ENCODE results near the gene TNRC6B. TPM values are rescaled to one million over a fixed set of nuclear protein-coding genes. Genes with fewer than 3 reads are reported as not detected.
"Not testable (repeated sequence)": the region's sequence is repeated elsewhere in the genome, so short reads cannot be mapped to it uniquely, and the experiment has no call there.

TNRC6B gene
- total RNA-seq, 1 experiment from 2014 or later, result 52.2 TPM

DNA sequence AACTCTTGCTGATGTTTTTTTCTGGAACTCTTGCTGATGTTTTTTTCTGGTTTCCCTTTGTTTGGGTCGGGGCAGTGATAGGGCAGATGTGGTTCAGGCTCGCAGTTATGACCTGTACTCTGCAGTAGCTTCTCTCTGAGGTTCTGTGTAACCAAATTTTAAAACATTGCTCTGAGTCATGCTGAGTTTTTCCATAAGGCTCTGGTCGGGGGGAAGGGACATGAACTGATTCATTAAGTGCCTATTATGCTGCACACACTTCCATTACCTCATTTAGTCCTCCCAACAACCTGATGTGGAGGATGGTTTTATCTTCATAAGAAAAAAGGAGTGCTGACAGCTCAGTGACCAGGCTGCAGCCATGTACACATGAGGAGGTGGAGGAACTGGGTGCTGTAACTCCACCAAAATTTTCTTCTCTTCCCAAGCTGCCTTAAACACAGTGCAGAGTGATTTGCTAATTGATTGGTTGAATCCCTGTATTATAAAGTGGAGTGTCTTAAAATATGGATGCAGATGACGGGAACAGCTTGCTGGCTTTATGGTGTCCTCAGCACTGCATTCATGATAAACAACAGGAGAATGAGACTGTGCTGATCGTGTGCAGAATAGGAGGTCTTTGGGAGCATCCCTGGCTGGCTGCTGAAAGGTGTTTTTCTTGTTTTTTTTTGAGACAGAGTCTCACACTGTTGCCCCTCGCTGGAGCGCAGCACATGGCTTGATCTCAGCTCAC, 19.1 kb downstream of the TNRC6B start:
- peak; percentile 65 for DNase-seq (ENCODE audit: low spot score)
- POLR2A ChIA-PET (ENCODE audit: low non-redundant PET), result no interaction called here
- H3K4me3 ChIP-seq (ENCODE audit: low read depth, low read length, poor library complexity, severe bottlenecking), result no peak overlapping the region
- CTCF ChIA-PET, result no interaction called here
- no peaks in the 10 kb centered on the region for H3K9me3 ChIP-seq (ENCODE audit: low read depth, low read length, poor library complexity, severe bottlenecking)
- BruUV-seq (replicated peaks), result no TSS peak
- H3K4me1 ChIP-seq (ENCODE audit: insufficient read depth, low read length, poor library complexity, severe bottlenecking), result peaks cover 15% of the 10 kb centered on the region
- no peak for TF ChIP-seq EZH2 (IDR thresholded peaks at IDR 0.05; ENCODE audit: borderline replicate concordance, low read depth, low read length, poor library complexity, severe bottlenecking)
- no peaks in the 10 kb centered on the region for H3K27me3 ChIP-seq (replicated peaks; ENCODE audit: insufficient read depth, low read depth, low read length, poor library complexity)
- no peaks in the 10 kb centered on the region for H3K36me3 ChIP-seq (ENCODE audit: insufficient read depth, low read length, poor library complexity, severe bottlenecking)
- intact Hi-C loops (cut with micrococcal nuclease; ENCODE audit: unreplicated experiment), result no loop called here
- no peak overlapping the region for H3K27ac ChIP-seq (ENCODE audit: low read depth, low read length, poor library complexity, severe bottlenecking)

GRCh38 chr22:40197421-40197820, 19.7 kb downstream of the TNRC6B start:
- BruUV-seq (replicated peaks); POLR2A ChIA-PET (ENCODE audit: low non-redundant PET); H3K27me3 ChIP-seq (replicated peaks; ENCODE audit: insufficient read depth, low read depth, low read length, poor library complexity); H3K36me3 ChIP-seq (ENCODE audit: insufficient read depth, low read length, poor library complexity, severe bottlenecking); H3K4me3 ChIP-seq (ENCODE audit: low read depth, low read length, poor library complexity, severe bottlenecking); DNase-seq (ENCODE audit: low spot score); H3K9me3 ChIP-seq (ENCODE audit: low read depth, low read length, poor library complexity, severe bottlenecking); H3K27ac ChIP-seq (ENCODE audit: low read depth, low read length, poor library complexity, severe bottlenecking); CTCF ChIA-PET; intact Hi-C loops (cut with micrococcal nuclease; ENCODE audit: unreplicated experiment): not testable (repeated sequence)
- peaks cover 14% of the 10 kb centered on the region for H3K4me1 ChIP-seq (ENCODE audit: insufficient read depth, low read length, poor library complexity, severe bottlenecking)

- intact Hi-C loops (cut with micrococcal nuclease; ENCODE audit: unreplicated experiment), result no loop called here
- POLR2A ChIA-PET (ENCODE audit: low non-redundant PET), result no interaction called here
- H3K27ac ChIP-seq (ENCODE audit: low read depth, low read length, poor library complexity, severe bottlenecking), result no peak overlapping the region
Observed at GRCh38 chr22:40198733-40199132, 21.0 kb downstream of the TNRC6B start.

GRCh38 chr22:40199223-40199622, 21.5 kb downstream of the TNRC6B start:
- ChIA-PET CTCF (no interaction called here), POLR2A (ENCODE audit: low non-redundant PET) (no interaction called here)
- no peak for TF ChIP-seq EZH2 (IDR thresholded peaks at IDR 0.05; ENCODE audit: borderline replicate concordance, low read depth, low read length, poor library complexity, severe bottlenecking)
- TF ChIP-seq, protein P1, sequence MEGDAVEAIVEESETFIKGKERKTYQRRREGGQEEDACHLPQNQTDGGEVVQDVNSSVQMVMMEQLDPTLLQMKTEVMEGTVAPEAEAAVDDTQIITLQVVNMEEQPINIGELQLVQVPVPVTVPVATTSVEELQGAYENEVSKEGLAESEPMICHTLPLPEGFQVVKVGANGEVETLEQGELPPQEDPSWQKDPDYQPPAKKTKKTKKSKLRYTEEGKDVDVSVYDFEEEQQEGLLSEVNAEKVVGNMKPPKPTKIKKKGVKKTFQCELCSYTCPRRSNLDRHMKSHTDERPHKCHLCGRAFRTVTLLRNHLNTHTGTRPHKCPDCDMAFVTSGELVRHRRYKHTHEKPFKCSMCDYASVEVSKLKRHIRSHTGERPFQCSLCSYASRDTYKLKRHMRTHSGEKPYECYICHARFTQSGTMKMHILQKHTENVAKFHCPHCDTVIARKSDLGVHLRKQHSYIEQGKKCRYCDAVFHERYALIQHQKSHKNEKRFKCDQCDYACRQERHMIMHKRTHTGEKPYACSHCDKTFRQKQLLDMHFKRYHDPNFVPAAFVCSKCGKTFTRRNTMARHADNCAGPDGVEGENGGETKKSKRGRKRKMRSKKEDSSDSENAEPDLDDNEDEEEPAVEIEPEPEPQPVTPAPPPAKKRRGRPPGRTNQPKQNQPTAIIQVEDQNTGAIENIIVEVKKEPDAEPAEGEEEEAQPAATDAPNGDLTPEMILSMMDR (conservative IDR thresholded peaks at IDR 0.05; ENCODE audit: low read depth, low read length), result no peak
- no TSS peak for BruUV-seq (replicated peaks)
- H3K4me3 ChIP-seq (ENCODE audit: low read depth, low read length, poor library complexity, severe bottlenecking), result no peak overlapping the region
- intact Hi-C loops (cut with micrococcal nuclease; ENCODE audit: unreplicated experiment), result no loop called here
- H3K27ac ChIP-seq (ENCODE audit: low read depth, low read length, poor library complexity, severe bottlenecking), result no peak overlapping the region
- DNase-seq (ENCODE audit: low spot score), result no peak
- H3K4me1 ChIP-seq (ENCODE audit: insufficient read depth, low read length, poor library complexity, severe bottlenecking), result peaks cover 14% of the 10 kb centered on the region
- H3K36me3 ChIP-seq (ENCODE audit: insufficient read depth, low read length, poor library complexity, severe bottlenecking), result no peaks in the 10 kb centered on the region
- H3K9me3 ChIP-seq (ENCODE audit: low read depth, low read length, poor library complexity, severe bottlenecking), result no peaks in the 10 kb centered on the region
- no peaks in the 10 kb centered on the region for H3K27me3 ChIP-seq (replicated peaks; ENCODE audit: insufficient read depth, low read depth, low read length, poor library complexity)

More at GRCh38 chr22:40198733-40199132, 21.0 kb downstream of the TNRC6B start:
- Histone ChIP-seq H3K27me3 (replicated peaks; ENCODE audit: insufficient read depth, low read depth, low read length, poor library complexity) (no peaks in the 10 kb centered on the region), H3K9me3 (ENCODE audit: low read depth, low read length, poor library complexity, severe bottlenecking) (no peaks in the 10 kb centered on the region), H3K4me1 (ENCODE audit: insufficient read depth, low read length, poor library complexity, severe bottlenecking) (peaks cover 12% of the 10 kb centered on the region), H3K36me3 (ENCODE audit: insufficient read depth, low read length, poor library complexity, severe bottlenecking) (no peaks in the 10 kb centered on the region), H3K4me3 (ENCODE audit: low read depth, low read length, poor library complexity, severe bottlenecking) (no peak overlapping the region)
- TF ChIP-seq EZH2 (IDR thresholded peaks at IDR 0.05; ENCODE audit: borderline replicate concordance, low read depth, low read length, poor library complexity, severe bottlenecking), result no peak
- TF ChIP-seq, protein P1 (conservative IDR thresholded peaks at IDR 0.05; ENCODE audit: low read depth, low read length), result no peak
- BruUV-seq (replicated peaks), result no TSS peak
- CTCF ChIA-PET, result no interaction called here
- no peak for DNase-seq (ENCODE audit: low spot score)
